K562 (cell line): Measurements from ENCODE around the gene WHAMM. TPM values are rescaled to one million over a fixed set of nuclear protein-coding genes. Genes with fewer than 3 reads are reported as not detected.

ENCODE experiments used
- HDAC1 ChIP-seq, 2 experiments: fragments of 450-650 bp; IDR thresholded peaks; 2 replicates each; pipeline ENCODE4 v1.6.1; 2016 to 2017; ENCODE audit warnings: inconsistent platforms in 1 of 2, mild to moderate bottlenecking in 1 of 2, moderate library complexity in 1 of 2
- HDGF ChIP-seq: fragments of 450-650 bp; IDR thresholded peaks from 2 replicates; pipeline ENCODE4 v1.6.1; 2016
- ZC3H8 ChIP-seq: fragments of 450-650 bp; IDR thresholded peaks from 2 replicates; pipeline ENCODE4 v1.6.1; 2017
- ZNF699 ChIP-seq: fragments of 250-450 bp; sonication (Bioruptor Pico); IDR thresholded peaks from 2 replicates; pipeline ENCODE4 v1.8.0; 2021; ENCODE audit warnings: mild to moderate bottlenecking, moderate library complexity; ENCODE audit not compliant: insufficient replicate concordance
- ZNF79 ChIP-seq: fragments of 250-450 bp; sonication (Bioruptor Pico); IDR thresholded peaks from 2 replicates; pipeline ENCODE4 v1.4.0; 2020; ENCODE audit warnings: low read depth, mild to moderate bottlenecking, moderate library complexity
- ZSCAN32 ChIP-seq: fragments of 450-650 bp; formaldehyde crosslinking; IDR thresholded peaks from 2 replicates; pipeline ENCODE4 v1.4.0; 2020; ENCODE audit warnings: mild to moderate bottlenecking, moderate library complexity
- polyA plus RNA-seq, 8 experiments: library from polyadenylated mRNA; depleted of rRNA in 4 of 8; stranded (reverse) in 5 of 8; unstranded in 3 of 8; fragments of >200 nt; fragmentation: Nextera tagmentation in 2 of 8; fragmentation: Illumina TruSeq in 1 of 8; extraction: Ambion mirVana in 2 of 8; extraction: Trizol in 1 of 8; gene quantifications; 2 replicates each; pipeline versions ENCODE4 v1.2.1 to v1.2.3, GENCODE V29; 2011 to 2014; ENCODE audit warnings: inconsistent platforms in 1 of 8, missing spikeins in 1 of 8
- total RNA-seq, 7 experiments: library from RNA; depleted of rRNA in 6 of 7; stranded (reverse); fragments of >200 nt in 6 of 7; fragmentation: Illumina TruSeq in 2 of 7; extraction: Trizol in 2 of 7; gene quantifications; 2 replicates each; pipeline versions ENCODE4 v1.2.1 to v1.2.3, GENCODE V29; 2011 to 2021; ENCODE audit warnings: low replicate concordance in 1 of 7
- TF ChIP-seq, protein P1 (sequence below): IDR thresholded peaks from 2 replicates; pipeline ENCODE4 v1.6.1; 2012; ENCODE audit warnings: low read depth, low read length, improper control_type of control experiment, borderline replicate concordance
- TF ChIP-seq, protein P2 (sequence below): fragments of 250-450 bp; sonication (Bioruptor Pico); IDR thresholded peaks from 2 replicates; pipeline ENCODE4 v1.4.0; 2020; ENCODE audit warnings: mild to moderate bottlenecking, moderate library complexity
- TF ChIP-seq, protein P3 (sequence below), 3 experiments: fragments of 200-800 bp in 1 of 3; sonication (Bioruptor generic) in 1 of 3; sonication (generic) in 1 of 3; formaldehyde crosslinking in 1 of 3; IDR thresholded peaks; 2 replicates each; pipeline versions ENCODE4 v1.6.1 to v1.8.0; 2016 to 2022; ENCODE audit warnings: mild to moderate bottlenecking in 2 of 3, missing compliant biosample characterization in 2 of 3, missing genetic modification characterization in 2 of 3, missing genetic modification reagents in 1 of 3
- TF ChIP-seq, protein P4 (sequence below), 3 experiments: IDR thresholded peaks in 2 of 3; conservative IDR thresholded peaks in 1 of 3; 2 replicates each; pipeline ENCODE4 v1.5.1; 2011 to 2012; ENCODE audit warnings: low read length in 3 of 3, mild to moderate bottlenecking in 3 of 3, control low read depth in 2 of 3, improper control_type of control experiment in 1 of 3, inconsistent platforms in 1 of 3, low read depth in 1 of 3, mixed read lengths in 1 of 3, moderate library complexity in 1 of 3; ENCODE audit not compliant: insufficient read depth in 2 of 3
- TF ChIP-seq, protein P5 (sequence below): IDR thresholded peaks from 2 replicates; pipeline ENCODE4 v1.6.1; 2016; ENCODE audit warnings: missing genetic modification characterization, missing compliant biosample characterization

The WHAMM gene
- total and polyA plus RNA-seq, 9 of the 15 experiments (the other 6 are each of a cell fraction or from before 2014, with no cell fraction given): 2.0 to 4.8 (median 3.6) TPM

DNA sequence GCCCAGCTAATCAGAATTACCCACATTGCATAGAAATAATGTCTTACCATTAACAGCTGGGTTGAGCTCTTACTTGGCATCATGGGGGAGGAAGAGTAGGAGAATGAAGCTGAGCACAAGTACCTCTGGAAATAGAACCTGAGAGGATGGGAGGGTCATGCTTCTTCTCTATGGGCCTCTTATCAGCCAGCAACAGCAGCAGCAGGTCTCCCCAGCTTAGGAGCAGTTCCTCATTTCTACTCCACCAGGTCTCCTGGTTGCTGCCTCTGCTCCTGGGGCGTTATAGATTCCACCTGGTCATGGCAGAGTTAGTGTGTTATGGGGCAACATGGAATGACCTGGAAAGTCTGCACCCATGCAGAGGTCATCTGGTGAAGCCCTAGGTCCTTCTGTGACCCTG, 6.9 kb upstream of the WHAMM start (continued):
- TF ChIP-seq, protein P1, sequence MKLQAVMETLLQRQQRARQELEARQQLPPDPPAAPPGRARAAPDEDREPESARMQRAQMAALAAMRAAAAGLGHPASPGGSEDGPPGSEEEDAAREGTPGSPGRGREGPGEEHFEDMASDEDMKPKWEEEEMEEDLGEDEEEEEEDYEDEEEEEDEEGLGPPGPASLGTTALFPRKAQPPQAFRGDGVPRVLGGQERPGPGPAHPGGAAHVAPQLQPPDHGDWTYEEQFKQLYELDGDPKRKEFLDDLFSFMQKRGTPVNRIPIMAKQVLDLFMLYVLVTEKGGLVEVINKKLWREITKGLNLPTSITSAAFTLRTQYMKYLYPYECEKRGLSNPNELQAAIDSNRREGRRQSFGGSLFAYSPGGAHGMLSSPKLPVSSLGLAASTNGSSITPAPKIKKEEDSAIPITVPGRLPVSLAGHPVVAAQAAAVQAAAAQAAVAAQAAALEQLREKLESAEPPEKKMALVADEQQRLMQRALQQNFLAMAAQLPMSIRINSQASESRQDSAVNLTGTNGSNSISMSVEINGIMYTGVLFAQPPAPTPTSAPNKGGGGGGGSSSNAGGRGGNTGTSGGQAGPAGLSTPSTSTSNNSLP: no peak
- peak in 1 of 2 experiments; percentile 70; a peak in 2 of 4 replicates for TF ChIP-seq HDAC1 (IDR thresholded peaks at IDR 0.05)
- TF ChIP-seq ZNF699 (CRISPR knock-in tag): no peak
- no peak for TF ChIP-seq ZSCAN32
- TF ChIP-seq, protein P2, sequence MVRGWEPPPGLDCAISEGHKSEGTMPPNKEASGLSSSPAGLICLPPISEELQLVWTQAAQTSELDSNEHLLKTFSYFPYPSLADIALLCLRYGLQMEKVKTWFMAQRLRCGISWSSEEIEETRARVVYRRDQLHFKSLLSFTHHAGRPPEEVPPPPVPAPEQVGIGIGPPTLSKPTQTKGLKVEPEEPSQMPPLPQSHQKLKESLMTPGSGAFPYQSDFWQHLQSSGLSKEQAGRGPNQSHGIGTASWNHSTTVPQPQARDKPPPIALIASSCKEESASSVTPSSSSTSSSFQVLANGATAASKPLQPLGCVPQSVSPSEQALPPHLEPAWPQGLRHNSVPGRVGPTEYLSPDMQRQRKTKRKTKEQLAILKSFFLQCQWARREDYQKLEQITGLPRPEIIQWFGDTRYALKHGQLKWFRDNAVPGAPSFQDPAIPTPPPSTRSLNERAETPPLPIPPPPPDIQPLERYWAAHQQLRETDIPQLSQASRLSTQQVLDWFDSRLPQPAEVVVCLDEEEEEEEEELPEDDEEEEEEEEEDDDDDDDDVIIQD (CRISPR knock-in tag): no peak
- TF ChIP-seq, protein P3, sequence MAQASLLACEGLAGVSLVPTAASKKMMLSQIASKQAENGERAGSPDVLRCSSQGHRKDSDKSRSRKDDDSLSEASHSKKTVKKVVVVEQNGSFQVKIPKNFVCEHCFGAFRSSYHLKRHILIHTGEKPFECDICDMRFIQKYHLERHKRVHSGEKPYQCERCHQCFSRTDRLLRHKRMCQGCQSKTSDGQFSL (CRISPR knock-in tag; IDR thresholded peaks at IDR 0.05): no peak
- TF ChIP-seq, protein P3 (tag; IDR thresholded peaks at IDR 0.05): no peak
- no peak for TF ChIP-seq HDGF
- TF ChIP-seq, protein P4, sequence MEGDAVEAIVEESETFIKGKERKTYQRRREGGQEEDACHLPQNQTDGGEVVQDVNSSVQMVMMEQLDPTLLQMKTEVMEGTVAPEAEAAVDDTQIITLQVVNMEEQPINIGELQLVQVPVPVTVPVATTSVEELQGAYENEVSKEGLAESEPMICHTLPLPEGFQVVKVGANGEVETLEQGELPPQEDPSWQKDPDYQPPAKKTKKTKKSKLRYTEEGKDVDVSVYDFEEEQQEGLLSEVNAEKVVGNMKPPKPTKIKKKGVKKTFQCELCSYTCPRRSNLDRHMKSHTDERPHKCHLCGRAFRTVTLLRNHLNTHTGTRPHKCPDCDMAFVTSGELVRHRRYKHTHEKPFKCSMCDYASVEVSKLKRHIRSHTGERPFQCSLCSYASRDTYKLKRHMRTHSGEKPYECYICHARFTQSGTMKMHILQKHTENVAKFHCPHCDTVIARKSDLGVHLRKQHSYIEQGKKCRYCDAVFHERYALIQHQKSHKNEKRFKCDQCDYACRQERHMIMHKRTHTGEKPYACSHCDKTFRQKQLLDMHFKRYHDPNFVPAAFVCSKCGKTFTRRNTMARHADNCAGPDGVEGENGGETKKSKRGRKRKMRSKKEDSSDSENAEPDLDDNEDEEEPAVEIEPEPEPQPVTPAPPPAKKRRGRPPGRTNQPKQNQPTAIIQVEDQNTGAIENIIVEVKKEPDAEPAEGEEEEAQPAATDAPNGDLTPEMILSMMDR (IDR thresholded peaks at IDR 0.05 in 2 of 3, conservative IDR thresholded peaks at IDR 0.05 in 1 of 3; ENCODE audit: insufficient read depth in 2 of 3, low read depth in 1 of 3, low read length in 3 of 3): no peak
- TF ChIP-seq, protein P5, sequence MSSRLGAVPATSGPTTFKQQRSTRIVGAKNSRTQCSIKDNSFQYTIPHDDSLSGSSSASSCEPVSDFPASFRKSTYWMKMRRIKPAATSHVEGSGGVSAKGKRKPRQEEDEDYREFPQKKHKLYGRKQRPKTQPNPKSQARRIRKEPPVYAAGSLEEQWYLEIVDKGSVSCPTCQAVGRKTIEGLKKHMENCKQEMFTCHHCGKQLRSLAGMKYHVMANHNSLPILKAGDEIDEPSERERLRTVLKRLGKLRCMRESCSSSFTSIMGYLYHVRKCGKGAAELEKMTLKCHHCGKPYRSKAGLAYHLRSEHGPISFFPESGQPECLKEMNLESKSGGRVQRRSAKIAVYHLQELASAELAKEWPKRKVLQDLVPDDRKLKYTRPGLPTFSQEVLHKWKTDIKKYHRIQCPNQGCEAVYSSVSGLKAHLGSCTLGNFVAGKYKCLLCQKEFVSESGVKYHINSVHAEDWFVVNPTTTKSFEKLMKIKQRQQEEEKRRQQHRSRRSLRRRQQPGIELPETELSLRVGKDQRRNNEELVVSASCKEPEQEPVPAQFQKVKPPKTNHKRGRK: no peak
- no peak for TF ChIP-seq ZC3H8
- no peak for TF ChIP-seq ZNF79 (CRISPR knock-in tag)
